Measurements from ENCODE around the gene C4BPA.

DNA sequence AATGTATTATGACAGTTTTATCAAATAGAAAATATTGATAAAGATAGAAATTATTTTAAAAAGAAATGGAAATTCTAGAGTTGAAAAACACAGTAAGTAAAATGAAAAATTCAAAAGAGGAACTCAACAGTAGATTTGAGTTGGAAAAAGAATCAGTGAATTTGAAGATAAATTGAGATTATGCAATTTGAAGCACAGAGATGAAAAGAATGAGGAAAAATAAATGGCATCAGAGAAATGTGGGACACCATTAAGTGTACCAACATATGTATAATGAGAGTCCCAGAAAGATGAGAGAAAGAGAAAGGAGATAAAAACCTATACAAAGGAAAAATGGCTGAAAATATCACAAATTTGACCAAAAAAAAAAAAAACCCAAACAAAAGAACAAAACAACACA, 25.0 kb downstream of the C4BPA start:
- TF ChIP-seq, protein P1, sequence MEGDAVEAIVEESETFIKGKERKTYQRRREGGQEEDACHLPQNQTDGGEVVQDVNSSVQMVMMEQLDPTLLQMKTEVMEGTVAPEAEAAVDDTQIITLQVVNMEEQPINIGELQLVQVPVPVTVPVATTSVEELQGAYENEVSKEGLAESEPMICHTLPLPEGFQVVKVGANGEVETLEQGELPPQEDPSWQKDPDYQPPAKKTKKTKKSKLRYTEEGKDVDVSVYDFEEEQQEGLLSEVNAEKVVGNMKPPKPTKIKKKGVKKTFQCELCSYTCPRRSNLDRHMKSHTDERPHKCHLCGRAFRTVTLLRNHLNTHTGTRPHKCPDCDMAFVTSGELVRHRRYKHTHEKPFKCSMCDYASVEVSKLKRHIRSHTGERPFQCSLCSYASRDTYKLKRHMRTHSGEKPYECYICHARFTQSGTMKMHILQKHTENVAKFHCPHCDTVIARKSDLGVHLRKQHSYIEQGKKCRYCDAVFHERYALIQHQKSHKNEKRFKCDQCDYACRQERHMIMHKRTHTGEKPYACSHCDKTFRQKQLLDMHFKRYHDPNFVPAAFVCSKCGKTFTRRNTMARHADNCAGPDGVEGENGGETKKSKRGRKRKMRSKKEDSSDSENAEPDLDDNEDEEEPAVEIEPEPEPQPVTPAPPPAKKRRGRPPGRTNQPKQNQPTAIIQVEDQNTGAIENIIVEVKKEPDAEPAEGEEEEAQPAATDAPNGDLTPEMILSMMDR (IDR thresholded peaks at IDR 0.05 in 8 of 11, conservative IDR thresholded peaks at IDR 0.05 in 3 of 11) = no peak
- TF ChIP-seq POLR2A (IDR thresholded peaks at IDR 0.05) (no peak), POLR2AphosphoS5 (IDR thresholded peaks at IDR 0.05) (no peak)
